Breast epithelium (tissue), 4 donors: ENCODE data around the gene TRAPPC10. TPM values are rescaled to one million over a fixed set of nuclear protein-coding genes. Genes with fewer than 3 reads are reported as not detected.

Experiments used
- DNase-seq, 2 donors: peaks; one replicate each; pipeline ENCODE4 v3.0.0-alpha.2; 2019; ENCODE audit warnings: low spot score in 2 of 2
- H3K27ac ChIP-seq, 2 donors: fragments of 200-600 bp; sonication (generic) in 1 of 2; one replicate each; pipeline ENCODE4 v1.5.1; 2016 to 2019; ENCODE audit warnings: mild to moderate bottlenecking in 1 of 2
- H3K27me3 ChIP-seq, 2 donors: fragments of 200-600 bp; sonication (generic) in 1 of 2; one replicate each; pipeline versions ENCODE4 v1.5.1 to v1.6.0; 2017 to 2019; ENCODE audit warnings: control low read depth in 1 of 2, mild to moderate bottlenecking in 1 of 2
- H3K36me3 ChIP-seq: fragments of 200-600 bp; one replicate; pipeline ENCODE4 v1.5.1; 2019
- H3K4me1 ChIP-seq, 2 donors: fragments of 200-600 bp; sonication (generic); one replicate each; pipeline ENCODE4 v1.5.1; 2016 to 2019; ENCODE audit warnings: control low read depth in 1 of 2
- H3K4me3 ChIP-seq, 3 donors: fragments of 200-600 bp; sonication (generic); 1 replicate in 2 of 3; 2 replicates in 1 of 3; pipeline ENCODE4 v1.5.1; 2016 to 2019; ENCODE audit warnings: mild to moderate bottlenecking in 3 of 3, moderate library complexity in 2 of 3
- H3K9me3 ChIP-seq, 2 donors: fragments of 200-600 bp; sonication (generic) in 1 of 2; one replicate each; pipeline ENCODE4 v1.5.1; 2016 to 2019; ENCODE audit warnings: control low read depth in 1 of 2
- CTCF ChIP-seq, 3 donors: fragments of 450-650 bp; IDR thresholded peaks; one replicate each; pipeline ENCODE4 v1.5.1; 2016 to 2017; ENCODE audit warnings: antibody characterized with exemption in 3 of 3, mild to moderate bottlenecking in 3 of 3, moderate library complexity in 3 of 3
- POLR2A ChIP-seq: fragments of 450-650 bp; IDR thresholded peaks from one replicate; pipeline ENCODE4 v1.6.1; 2016; ENCODE audit warnings: antibody characterized with exemption, mild to moderate bottlenecking, moderate library complexity
- POLR2AphosphoS5 ChIP-seq, 3 donors: sonication (generic); formaldehyde crosslinking; IDR thresholded peaks; one replicate each; pipeline ENCODE4 v1.6.1; 2017; ENCODE audit warnings: antibody characterized with exemption in 3 of 3
- intact Hi-C: fragments of 100-400 bp; cut with DNase I; formaldehyde crosslinking; loops from one replicate; pipeline ENCODE4 v1.15.1; 2023; ENCODE audit warnings: low total_unique reads
- total RNA-seq, 3 donors: library from RNA; depleted of rRNA; stranded (reverse); fragments of >200 nt; gene quantifications; one replicate each; pipeline ENCODE4 v1.1.0, GENCODE V29; 2016

TRAPPC10 gene
- total RNA-seq, 3 donors from 2014 or later, result 27.4 to 35.0 (median 31.1) TPM

DNA sequence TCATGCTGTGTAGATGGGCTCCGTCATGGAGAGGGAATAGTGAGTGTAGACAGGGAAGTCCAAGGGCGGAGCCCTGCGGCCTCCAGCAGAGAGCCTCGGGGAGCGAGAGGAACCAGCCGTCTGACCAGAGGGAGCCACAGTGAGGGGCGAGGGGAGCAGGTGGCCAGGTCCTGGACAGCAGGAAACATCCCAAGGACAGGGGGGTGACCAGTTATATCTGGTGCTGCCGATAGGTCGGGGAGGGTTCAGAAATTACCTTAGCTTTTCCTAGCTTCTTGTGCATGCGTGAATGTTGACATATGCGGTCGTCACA lies 46.5 kb downstream of the TRAPPC10 start:
- H3K27me3 ChIP-seq, result no peaks in the 10 kb centered on the region
- TF ChIP-seq POLR2A (no peak), CTCF (IDR thresholded peaks at IDR 0.05) (no peak), POLR2AphosphoS5 (IDR thresholded peaks at IDR 0.05) (no peak)
- intact Hi-C loops, result no loop called here
- no peaks in the 10 kb centered on the region for H3K4me1 ChIP-seq
- no peaks in the 10 kb centered on the region for H3K9me3 ChIP-seq
- H3K27ac ChIP-seq, result no peak overlapping the region
- DNase-seq, result no peak
- no peak overlapping the region for H3K4me3 ChIP-seq
- H3K36me3 ChIP-seq, result no peaks in the 10 kb centered on the region

GRCh38 chr21:44058981-44059380 lies 46.9 kb downstream of the TRAPPC10 start:
- no peak overlapping the region for H3K27ac ChIP-seq
- TF ChIP-seq CTCF (IDR thresholded peaks at IDR 0.05) (no peak), POLR2A (no peak), POLR2AphosphoS5 (IDR thresholded peaks at IDR 0.05) (no peak)
- H3K9me3 ChIP-seq, result no peaks in the 10 kb centered on the region
- no peaks in the 10 kb centered on the region for H3K27me3 ChIP-seq
- no peak overlapping the region for H3K4me3 ChIP-seq
- H3K36me3 ChIP-seq, result no peaks in the 10 kb centered on the region
- intact Hi-C loops, result no loop called here
- no peaks in the 10 kb centered on the region for H3K4me1 ChIP-seq
- DNase-seq, result no peak

GRCh38 chr21:44059710-44060109 lies 47.6 kb downstream of the TRAPPC10 start:
- Histone ChIP-seq H3K4me3 (no peak overlapping the region), H3K9me3 (no peaks in the 10 kb centered on the region), H3K36me3 (no peaks in the 10 kb centered on the region), H3K27me3 (no peaks in the 10 kb centered on the region), H3K27ac (no peak overlapping the region), H3K4me1 (no peaks in the 10 kb centered on the region)
- intact Hi-C loops, result no loop called here
- no peak for DNase-seq
- no peak for TF ChIP-seq POLR2A
- TF ChIP-seq POLR2AphosphoS5 (IDR thresholded peaks at IDR 0.05), result no peak
- no peak for TF ChIP-seq CTCF (IDR thresholded peaks at IDR 0.05)

DNA sequence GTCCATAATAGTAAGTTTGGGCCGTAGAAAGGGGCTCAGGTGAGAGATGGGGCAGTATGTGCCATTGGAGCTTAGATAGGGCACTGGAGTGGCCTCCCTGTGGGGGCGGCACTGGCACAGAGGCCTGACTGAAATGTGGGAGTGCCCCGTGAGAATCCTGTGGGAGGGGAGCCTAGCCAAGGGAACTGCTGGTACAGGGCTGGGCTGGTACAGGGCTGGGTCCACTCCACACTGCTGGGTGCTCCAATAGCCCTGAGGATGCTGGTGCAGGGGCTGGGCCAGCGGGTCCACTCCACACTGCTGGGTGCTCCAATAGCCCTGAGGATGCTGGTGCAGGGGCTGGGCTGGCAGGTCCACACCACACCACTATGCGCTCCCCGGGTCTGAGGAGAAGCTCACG lies 50.3 kb downstream of the TRAPPC10 start:
- H3K9me3 ChIP-seq, result no peaks in the 10 kb centered on the region
- TF ChIP-seq POLR2AphosphoS5 (IDR thresholded peaks at IDR 0.05) (no peak), POLR2A (no peak), CTCF (IDR thresholded peaks at IDR 0.05) (no peak)
- no peak overlapping the region for H3K4me3 ChIP-seq
- no peak for DNase-seq
- no peaks in the 10 kb centered on the region for H3K36me3 ChIP-seq
- H3K27ac ChIP-seq, result no peak overlapping the region
- no peaks in the 10 kb centered on the region for H3K4me1 ChIP-seq
- intact Hi-C loops, result no loop called here
- no peaks in the 10 kb centered on the region for H3K27me3 ChIP-seq

DNA sequence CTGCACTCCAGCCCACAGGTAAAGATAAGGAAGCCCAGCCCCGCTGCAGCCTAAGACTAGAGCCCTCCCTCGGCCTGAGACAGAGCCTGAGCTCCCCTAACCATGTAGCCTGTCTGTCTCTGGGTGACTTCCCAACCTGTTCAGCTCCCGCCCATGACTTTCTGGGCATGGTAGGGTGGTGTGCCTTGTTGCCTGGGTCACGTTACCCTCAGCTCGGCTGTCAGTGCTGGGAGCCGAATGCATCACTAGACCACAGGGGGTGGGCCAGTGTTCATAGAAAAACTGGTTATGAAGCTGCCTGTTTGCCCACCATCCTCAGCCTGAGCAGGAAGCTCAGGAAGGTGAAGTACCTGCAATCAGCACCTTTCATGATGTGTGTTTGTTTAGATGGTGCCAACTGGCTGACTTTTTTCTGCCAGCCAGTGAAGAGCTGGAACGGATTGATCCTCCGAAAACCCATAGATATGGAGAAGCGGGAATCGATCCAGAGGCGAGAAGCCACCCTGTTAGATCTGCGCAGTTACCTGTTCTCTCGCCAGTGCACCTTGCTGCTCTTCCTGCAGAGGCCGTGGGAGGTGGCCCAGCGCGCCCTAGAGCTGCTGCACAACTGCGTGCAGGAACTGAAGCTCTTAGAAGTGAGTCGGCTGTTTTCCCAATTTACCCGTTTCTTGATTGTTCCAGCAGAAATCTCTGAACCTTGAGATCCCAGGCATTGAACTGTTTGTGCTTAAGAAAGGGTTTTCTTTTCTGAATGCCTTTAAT lies 51.2 kb downstream of the TRAPPC10 start:
- Histone ChIP-seq H3K9me3 (no peaks in the 10 kb centered on the region), H3K36me3 (no peaks in the 10 kb centered on the region), H3K4me1 (no peaks in the 10 kb centered on the region), H3K27ac (no peak overlapping the region), H3K4me3 (no peak overlapping the region), H3K27me3 (no peaks in the 10 kb centered on the region)
- TF ChIP-seq POLR2AphosphoS5 (IDR thresholded peaks at IDR 0.05), result no peak
- TF ChIP-seq CTCF (IDR thresholded peaks at IDR 0.05), result no peak
- no peak for TF ChIP-seq POLR2A
- intact Hi-C loops, result no loop called here
- no peak for DNase-seq
